Right renal pelvis (tissue), 4 donors: ENCODE results near the gene SRP68. TPM values are rescaled to one million over a fixed set of nuclear protein-coding genes. Genes with fewer than 3 reads are reported as not detected.
"Not testable (repeated sequence)": the region's sequence is repeated elsewhere in the genome, so short reads cannot be mapped to it uniquely, and the experiment has no call there.

ENCODE experiments used
- DNase-seq, 4 donors: peaks; one replicate each; pipeline ENCODE4 v3.0.0-alpha.2; 2013; ENCODE audit warnings: low read depth in 4 of 4, low spot score in 3 of 4, missing footprints in 1 of 4
- polyA plus RNA-seq, 4 donors: library from polyadenylated mRNA; unstranded; fragments of 120-200 nt; gene quantifications; one replicate each; pipeline ENCODE4 v1.2.1, GENCODE V29; 2013; ENCODE audit not compliant: insufficient read length in 4 of 4

The SRP68 gene
- polyA plus RNA-seq, 4 donors, result 102 to 115 (median 110) TPM

GRCh38 chr17:76078370-76078769 lies 6.1 kb upstream of the SRP68 start:
- DNase-seq, result not testable (repeated sequence)

- no peak for DNase-seq
These were observed 5.3 kb upstream of the SRP68 start for GRCh38 chr17:76077584-76078110.

- DNase-seq, result no peak
These were observed 4.7 kb upstream of the SRP68 start for GRCh38 chr17:76076765-76077583.

GRCh38 chr17:76076146-76076764 lies 3.9 kb upstream of the SRP68 start:
- no peak for DNase-seq

GRCh38 chr17:76075364-76076145 lies 3.2 kb upstream of the SRP68 start:
- no peak for DNase-seq

GRCh38 chr17:76074390-76075363 lies 2.4 kb upstream of the SRP68 start, which contains the start of gene GALR2:
Gene GALR2, plus strand, starts transcription at chr17:76074781. Its CDS starts 103 bp downstream, at chr17:76074884.
- no peak for DNase-seq

- no peak for DNase-seq
These were observed 678 bp downstream of the SRP68 start for GRCh38 chr17:76071531-76072147.

GRCh38 chr17:76065775-76066174 lies 6.5 kb downstream of the SRP68 start:
- DNase-seq, result no peak

- no peak for DNase-seq
These were observed 8.3 kb downstream of the SRP68 start for GRCh38 chr17:76063875-76064546.

GRCh38 chr17:76058264-76058663 lies 14.1 kb downstream of the SRP68 start:
- DNase-seq, result not testable (repeated sequence)

GRCh38 chr17:76056882-76057281 lies 15.4 kb downstream of the SRP68 start:
- DNase-seq, result no peak

- no peak for DNase-seq
These were observed 18.2 kb downstream of the SRP68 start for GRCh38 chr17:76054112-76054476.

GRCh38 chr17:76053246-76054111 lies 18.8 kb downstream of the SRP68 start:
- no peak for DNase-seq

GRCh38 chr17:76051561-76051960 lies 20.8 kb downstream of the SRP68 start:
- DNase-seq, result no peak

GRCh38 chr17:76050538-76051467 lies 21.5 kb downstream of the SRP68 start:
- no peak for DNase-seq

- no peak for DNase-seq
These were observed 22.3 kb downstream of the SRP68 start for GRCh38 chr17:76049836-76050537.
